ENCODE results near the gene RASSF3. TPM values are rescaled to one million over a fixed set of nuclear protein-coding genes. Genes with fewer than 3 reads are reported as not detected.

The RASSF3 gene
- total and polyA plus RNA-seq, 9 donors: 18.2 to 64.5 (median 33.3) TPM

GRCh38 chr12:64590183-64590582 is 20.1 kb upstream of the RASSF3 start:
- H3K36me3 ChIP-seq: no peaks in the 10 kb centered on the region
- no peaks in the 10 kb centered on the region for H3K9me3 ChIP-seq
- H3K4me3 ChIP-seq: no peak overlapping the region
- DNase-seq: no peak
- no peak overlapping the region for H3K27ac ChIP-seq
- 97 to 100% (median 97%) methylated on average over 1 of the region's 1 CpG for WGBS, 3 donors
- TF ChIP-seq, protein P1, sequence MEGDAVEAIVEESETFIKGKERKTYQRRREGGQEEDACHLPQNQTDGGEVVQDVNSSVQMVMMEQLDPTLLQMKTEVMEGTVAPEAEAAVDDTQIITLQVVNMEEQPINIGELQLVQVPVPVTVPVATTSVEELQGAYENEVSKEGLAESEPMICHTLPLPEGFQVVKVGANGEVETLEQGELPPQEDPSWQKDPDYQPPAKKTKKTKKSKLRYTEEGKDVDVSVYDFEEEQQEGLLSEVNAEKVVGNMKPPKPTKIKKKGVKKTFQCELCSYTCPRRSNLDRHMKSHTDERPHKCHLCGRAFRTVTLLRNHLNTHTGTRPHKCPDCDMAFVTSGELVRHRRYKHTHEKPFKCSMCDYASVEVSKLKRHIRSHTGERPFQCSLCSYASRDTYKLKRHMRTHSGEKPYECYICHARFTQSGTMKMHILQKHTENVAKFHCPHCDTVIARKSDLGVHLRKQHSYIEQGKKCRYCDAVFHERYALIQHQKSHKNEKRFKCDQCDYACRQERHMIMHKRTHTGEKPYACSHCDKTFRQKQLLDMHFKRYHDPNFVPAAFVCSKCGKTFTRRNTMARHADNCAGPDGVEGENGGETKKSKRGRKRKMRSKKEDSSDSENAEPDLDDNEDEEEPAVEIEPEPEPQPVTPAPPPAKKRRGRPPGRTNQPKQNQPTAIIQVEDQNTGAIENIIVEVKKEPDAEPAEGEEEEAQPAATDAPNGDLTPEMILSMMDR (IDR thresholded peaks at IDR 0.05): no peak
- no peak for TF ChIP-seq POLR2A (IDR thresholded peaks at IDR 0.05)
- no peak for TF ChIP-seq EP300 (IDR thresholded peaks at IDR 0.05)
- no peaks in the 10 kb centered on the region for H3K27me3 ChIP-seq
- intact Hi-C loops (cut with DNase I): no loop called here
- H3K4me1 ChIP-seq (ENCODE audit: insufficient read depth): no peaks in the 10 kb centered on the region

DNA sequence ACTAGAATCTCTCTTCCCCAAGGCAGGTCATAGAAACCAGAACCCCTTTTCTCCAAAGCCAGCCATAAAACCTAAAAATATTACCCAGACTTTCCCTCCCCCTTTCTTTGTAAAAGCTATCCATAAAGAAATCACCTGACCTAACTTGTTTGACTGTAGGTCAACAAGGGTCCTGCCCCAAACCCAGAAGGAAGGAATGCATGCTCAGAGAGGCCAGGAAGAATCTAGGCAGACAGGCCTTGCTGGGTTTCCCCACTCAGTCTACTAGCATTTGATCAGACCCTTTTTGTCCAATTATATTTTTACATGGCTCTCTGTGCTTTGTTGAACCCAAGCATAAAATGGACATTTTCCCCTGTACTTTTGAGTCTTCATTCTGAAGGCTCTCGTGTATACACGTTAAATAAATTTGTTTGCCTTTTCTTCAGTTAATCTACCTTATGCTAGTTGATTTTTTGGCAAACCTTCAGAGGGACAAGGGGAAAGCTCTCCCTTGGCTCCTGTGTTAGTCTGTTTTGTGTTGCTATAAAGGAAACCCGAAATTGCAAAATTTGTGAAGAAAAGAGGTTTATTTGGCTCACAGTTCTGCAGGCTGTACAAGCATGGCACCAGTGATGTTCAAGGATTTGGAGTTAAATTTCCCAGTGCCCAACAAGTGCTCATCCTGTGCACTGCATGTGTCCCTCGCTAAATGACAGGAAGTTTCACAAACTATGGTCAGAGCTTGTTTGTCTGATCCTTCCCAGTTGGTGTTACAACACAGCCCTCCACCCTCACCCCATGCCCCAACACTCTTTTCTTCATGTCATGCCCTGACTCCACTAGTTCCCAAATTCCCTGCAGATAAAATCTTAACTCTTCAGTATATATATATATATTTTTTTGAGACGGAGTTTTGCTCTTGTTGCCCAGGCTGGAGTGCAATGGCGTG is 14.2 kb upstream of the RASSF3 start:
- WGBS, 3 donors: 89 to 95% (median 91%) methylated on average over 6 of the region's 6 CpGs
- no peaks in the 10 kb centered on the region for H3K9me3 ChIP-seq
- no peaks in the 10 kb centered on the region for H3K4me1 ChIP-seq (ENCODE audit: insufficient read depth)
- no peak for DNase-seq
- H3K27me3 ChIP-seq: no peaks in the 10 kb centered on the region
- no peak overlapping the region for H3K4me3 ChIP-seq
- no peaks in the 10 kb centered on the region for H3K36me3 ChIP-seq
- TF ChIP-seq, protein P1 (IDR thresholded peaks at IDR 0.05): no peak
- no peak for TF ChIP-seq EP300 (IDR thresholded peaks at IDR 0.05)
- TF ChIP-seq POLR2A (IDR thresholded peaks at IDR 0.05): no peak
- no peak overlapping the region for H3K27ac ChIP-seq
- intact Hi-C loops (cut with DNase I): no loop called here

- no peak overlapping the region for H3K4me3 ChIP-seq
- H3K27ac ChIP-seq: no peak overlapping the region
- intact Hi-C loops (cut with DNase I): no loop called here
- no peaks in the 10 kb centered on the region for H3K9me3 ChIP-seq
- no peaks in the 10 kb centered on the region for H3K4me1 ChIP-seq (ENCODE audit: insufficient read depth)
- WGBS, 3 donors: 85 to 90% (median 86%) methylated on average over 4 of the region's 4 CpGs
- DNase-seq: no peak
- TF ChIP-seq POLR2A (IDR thresholded peaks at IDR 0.05) (no peak), EP300 (IDR thresholded peaks at IDR 0.05) (no peak)
- TF ChIP-seq, protein P1 (IDR thresholded peaks at IDR 0.05): no peak
- H3K27me3 ChIP-seq: no peaks in the 10 kb centered on the region
- H3K36me3 ChIP-seq: no peaks in the 10 kb centered on the region
Measured at GRCh38 chr12:64598831-64599230, 11.5 kb upstream of the RASSF3 start.

GRCh38 chr12:64600164-64600561 is 10.1 kb upstream of the RASSF3 start:
- Histone ChIP-seq H3K27ac (no peak overlapping the region), H3K27me3 (no peaks in the 10 kb centered on the region), H3K9me3 (no peaks in the 10 kb centered on the region), H3K36me3 (no peaks in the 10 kb centered on the region), H3K4me1 (ENCODE audit: insufficient read depth) (no peaks in the 10 kb centered on the region), H3K4me3 (no peak overlapping the region)
- intact Hi-C loops (cut with DNase I): loop anchor here in 1 of 4 donors (10.0 kb wide), 1 partner anchor 45 kb away; no protein-coding TSS in a partner anchor
- TF ChIP-seq EP300 (IDR thresholded peaks at IDR 0.05): no peak
- TF ChIP-seq, protein P1 (IDR thresholded peaks at IDR 0.05): no peak
- no peak for DNase-seq
- WGBS, 3 donors: 83 to 88% (median 86%) methylated on average over 2 of the region's 2 CpGs
